ENCODE results near the gene TMEM97.

DNA sequence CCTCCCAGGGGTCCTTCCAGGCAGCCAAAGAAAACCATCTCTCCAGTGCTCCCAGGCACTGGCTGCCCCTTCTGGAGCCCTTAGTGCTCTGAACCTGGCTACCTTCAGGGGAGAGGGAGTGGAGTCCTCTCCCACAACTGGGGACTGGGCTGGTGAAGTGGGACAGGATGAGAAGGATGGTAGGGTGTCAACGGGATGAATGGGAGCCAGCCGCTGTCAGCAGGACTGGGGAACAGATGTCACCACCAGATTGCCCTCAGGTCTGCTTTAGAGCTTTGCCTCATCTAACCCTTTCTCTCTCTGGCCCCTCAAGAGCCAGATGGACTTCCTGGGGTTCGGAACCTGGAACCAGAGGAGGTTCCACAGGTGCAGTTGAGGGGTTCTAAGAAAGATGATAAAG, 46.5 kb downstream of the TMEM97 start:
- TF ChIP-seq POLR2A (IDR thresholded peaks at IDR 0.05) = no peak
- TF ChIP-seq, protein P1, sequence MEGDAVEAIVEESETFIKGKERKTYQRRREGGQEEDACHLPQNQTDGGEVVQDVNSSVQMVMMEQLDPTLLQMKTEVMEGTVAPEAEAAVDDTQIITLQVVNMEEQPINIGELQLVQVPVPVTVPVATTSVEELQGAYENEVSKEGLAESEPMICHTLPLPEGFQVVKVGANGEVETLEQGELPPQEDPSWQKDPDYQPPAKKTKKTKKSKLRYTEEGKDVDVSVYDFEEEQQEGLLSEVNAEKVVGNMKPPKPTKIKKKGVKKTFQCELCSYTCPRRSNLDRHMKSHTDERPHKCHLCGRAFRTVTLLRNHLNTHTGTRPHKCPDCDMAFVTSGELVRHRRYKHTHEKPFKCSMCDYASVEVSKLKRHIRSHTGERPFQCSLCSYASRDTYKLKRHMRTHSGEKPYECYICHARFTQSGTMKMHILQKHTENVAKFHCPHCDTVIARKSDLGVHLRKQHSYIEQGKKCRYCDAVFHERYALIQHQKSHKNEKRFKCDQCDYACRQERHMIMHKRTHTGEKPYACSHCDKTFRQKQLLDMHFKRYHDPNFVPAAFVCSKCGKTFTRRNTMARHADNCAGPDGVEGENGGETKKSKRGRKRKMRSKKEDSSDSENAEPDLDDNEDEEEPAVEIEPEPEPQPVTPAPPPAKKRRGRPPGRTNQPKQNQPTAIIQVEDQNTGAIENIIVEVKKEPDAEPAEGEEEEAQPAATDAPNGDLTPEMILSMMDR (IDR thresholded peaks at IDR 0.05) = no peak
- TF ChIP-seq EP300 (IDR thresholded peaks at IDR 0.05) = no peak

All from ovary (tissue), 3 donors.